GM21825 (cell line): ENCODE data around the gene POP4.
"Not testable (repeated sequence)": the region's sequence is repeated elsewhere in the genome, so short reads cannot be mapped to it uniquely, and the experiment has no call there.

Source experiments
- ATAC-seq: cut with Tn5 transposase; IDR thresholded peaks from one replicate; pipeline ENCODE4 v1.9.1; 2021; ENCODE audit warnings: mild to moderate bottlenecking, moderate library complexity; ENCODE audit not compliant: unreplicated experiment

The POP4 gene, protein sequence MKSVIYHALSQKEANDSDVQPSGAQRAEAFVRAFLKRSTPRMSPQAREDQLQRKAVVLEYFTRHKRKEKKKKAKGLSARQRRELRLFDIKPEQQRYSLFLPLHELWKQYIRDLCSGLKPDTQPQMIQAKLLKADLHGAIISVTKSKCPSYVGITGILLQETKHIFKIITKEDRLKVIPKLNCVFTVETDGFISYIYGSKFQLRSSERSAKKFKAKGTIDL

DNA sequence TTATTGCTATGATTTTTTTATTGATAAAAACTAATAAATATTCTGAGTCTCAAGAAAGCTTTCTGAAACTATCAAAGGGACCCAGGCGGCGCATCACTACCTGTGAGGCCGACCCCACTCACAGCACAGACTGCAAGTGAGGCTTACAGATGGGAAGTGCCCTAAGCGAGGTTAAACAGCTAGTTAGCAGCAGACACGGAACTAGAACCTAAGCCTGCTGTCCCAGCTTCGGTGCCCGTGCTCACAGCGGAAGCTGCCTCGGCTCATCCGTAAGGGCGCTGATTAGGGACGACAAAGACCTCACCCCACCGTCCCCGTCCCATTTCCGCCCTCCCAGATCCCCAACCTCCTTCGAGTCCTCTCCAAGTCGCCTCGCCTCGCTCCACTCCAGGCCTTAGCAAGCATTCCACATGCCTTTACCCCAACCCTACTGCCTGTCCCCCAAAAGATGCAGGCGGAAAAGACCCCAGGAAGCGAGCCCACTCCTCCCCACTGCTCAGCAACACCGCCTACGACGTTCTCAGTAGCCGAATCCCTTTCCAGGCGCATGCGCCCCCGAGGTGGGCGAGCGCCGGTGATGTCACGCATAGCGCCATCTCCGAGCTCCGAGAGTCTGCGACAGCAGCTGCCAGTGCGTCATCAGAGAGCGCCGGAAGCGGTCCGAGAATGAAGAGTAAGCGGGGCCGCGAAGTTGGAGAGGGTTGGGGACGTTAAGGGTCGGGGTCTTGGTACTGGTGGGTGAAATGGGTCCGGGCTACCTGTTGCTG, at the start of gene POP4:
Gene POP4, plus strand, starts transcription at position 631 of the 767 bp plus-strand sequence. Its CDS starts 36 bp downstream, at position 667.
- peak; percentile 72 for ATAC-seq

DNA sequence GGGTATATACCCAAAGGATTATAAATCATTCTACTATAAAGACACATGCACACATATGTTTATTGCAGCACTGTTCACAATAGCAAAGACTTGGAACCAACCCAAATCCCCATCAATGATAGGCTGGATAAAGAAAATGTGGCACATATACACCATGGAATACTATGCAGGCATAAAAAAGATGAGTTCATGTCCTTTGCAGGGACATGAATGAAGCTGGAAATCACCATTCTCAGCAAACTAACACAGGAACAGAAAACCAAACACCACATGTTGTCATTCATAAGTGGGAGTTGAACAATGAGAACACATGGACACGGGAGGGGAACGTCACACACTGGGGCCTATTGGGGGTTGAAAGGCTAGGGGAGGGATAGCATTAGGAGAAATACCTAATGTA, 47.0 kb upstream of the POP4 start:
- ATAC-seq: not testable (repeated sequence)

- no peak for ATAC-seq
Observed at GRCh38 chr19:29559743-29560142, 46.3 kb upstream of the POP4 start.

- no peak for ATAC-seq
Observed at GRCh38 chr19:29560313-29561075, 45.6 kb upstream of the POP4 start.

DNA sequence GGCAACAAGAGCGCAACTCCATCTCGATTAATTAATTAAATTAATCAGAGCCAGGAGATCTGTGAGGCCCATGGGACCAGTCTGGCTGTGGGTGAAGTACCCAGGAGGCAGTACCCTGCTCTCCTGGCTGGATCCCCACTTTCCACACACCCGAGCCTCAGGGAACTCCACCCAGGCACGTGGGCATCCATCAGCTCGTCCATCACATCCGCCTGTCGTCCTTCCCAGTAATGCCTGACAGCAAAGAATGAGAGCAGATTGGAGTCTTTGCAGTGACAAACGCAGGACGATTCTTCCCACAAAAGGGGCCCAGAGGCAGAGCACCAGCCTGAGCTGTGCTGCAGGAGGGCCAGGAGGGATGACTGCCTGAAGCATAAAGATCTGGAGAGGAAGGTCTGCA, 44.5 kb upstream of the POP4 start:
- ATAC-seq: no peak

DNA sequence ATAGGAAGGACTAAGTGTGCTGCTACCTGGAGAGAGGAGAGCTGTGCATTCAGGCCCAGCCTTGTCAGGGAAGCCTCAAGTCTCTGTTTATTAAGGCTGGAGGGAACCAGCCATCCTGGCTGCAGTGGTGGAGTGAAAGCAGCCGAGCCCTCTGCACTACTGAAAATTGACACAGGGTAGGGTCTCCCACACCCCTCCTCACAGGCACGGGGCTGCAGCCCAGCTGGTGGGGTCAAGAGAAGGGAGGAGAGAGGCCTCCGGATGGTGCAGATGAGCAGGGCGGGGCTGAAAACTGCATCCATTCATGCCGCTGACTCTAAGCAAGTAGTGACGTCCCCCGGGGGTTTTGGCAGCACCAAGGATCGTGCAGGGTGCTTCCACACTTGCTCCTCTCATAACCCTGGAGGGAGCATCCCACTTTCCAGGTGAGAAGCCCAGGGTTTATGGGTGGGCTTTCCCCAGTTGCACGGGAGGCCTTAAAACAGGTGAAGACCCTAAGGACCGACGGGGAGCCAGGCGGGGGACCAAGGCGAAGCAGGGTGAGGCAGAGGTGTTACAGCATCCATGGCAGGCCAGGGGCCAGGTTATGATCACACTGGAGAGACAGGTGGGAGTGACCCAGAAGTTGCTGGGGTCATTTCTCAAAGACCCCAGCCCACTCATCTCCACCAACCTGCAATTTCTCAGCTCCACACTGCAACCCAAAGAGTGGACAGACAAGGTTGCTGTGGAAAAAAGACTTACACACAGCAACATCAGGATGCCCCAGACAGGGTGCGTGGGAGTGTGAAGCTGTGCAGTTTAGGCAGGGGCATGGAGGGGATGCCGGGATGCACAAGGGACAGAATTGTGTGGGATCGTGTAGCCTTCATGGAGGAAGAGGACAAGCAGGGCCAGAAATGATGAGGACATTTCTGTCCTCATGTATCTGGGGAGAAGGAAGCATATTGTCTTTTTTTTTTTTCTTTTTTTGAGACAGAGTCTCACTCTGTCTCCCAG, 43.5 kb upstream of the POP4 start:
- ATAC-seq: no peak

- ATAC-seq: no peak
Observed at GRCh38 chr19:29563486-29564101, 42.5 kb upstream of the POP4 start.

GRCh38 chr19:29564574-29565005, 41.5 kb upstream of the POP4 start:
- ATAC-seq: no peak

DNA sequence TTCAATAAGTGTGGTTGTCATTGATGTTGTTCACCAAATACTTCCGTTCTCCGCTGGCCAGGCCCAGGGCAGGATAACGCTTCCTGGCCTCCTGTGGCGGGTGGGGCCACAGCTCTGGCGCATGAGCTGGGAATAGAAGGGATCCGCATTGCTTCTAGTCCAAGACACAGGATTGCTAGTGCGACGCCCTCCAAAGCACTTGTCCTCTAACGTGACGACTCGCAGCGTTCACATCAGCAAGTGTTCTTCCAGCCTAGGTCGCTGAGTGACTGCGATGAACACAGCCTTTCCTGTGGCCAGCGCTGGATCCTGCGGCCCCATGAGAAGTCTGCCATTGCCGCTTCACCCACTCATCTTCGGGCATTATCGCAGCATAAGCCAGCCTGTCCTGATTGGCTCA, 40.9 kb upstream of the POP4 start:
- no peak for ATAC-seq

DNA sequence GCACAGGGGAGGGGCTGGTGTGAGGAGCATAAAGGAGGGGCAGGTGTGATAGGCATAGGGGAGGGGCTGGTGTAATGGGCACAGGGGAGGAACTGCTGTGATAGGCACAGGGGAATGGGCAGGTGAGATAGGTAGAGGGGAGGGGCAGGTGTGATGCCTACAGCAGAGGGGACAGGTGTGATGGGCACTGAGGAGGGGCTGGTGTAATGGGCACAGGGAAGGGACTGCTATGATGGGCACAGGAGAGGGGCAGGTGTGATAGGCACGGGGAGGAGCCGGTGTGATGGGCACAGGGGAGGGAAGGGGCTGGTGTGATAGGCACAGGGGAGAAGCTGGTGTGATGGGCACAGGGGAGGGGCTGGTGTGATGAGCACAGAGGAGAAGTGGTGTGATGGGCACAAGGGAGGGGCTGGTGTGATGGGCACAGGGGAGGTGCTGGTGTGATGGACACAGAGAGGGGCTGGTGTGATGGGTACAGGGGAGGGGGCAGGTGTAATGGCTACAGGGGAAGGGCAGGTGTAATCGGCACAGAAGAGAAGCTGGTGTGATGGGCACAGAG, 39.5 kb upstream of the POP4 start:
- ATAC-seq: no peak

GRCh38 chr19:29567366-29567915, 38.6 kb upstream of the POP4 start:
- no peak for ATAC-seq

- ATAC-seq: no peak
Observed at GRCh38 chr19:29568036-29569025, 37.8 kb upstream of the POP4 start.

GRCh38 chr19:29569038-29569911, 36.8 kb upstream of the POP4 start:
- no peak for ATAC-seq

DNA sequence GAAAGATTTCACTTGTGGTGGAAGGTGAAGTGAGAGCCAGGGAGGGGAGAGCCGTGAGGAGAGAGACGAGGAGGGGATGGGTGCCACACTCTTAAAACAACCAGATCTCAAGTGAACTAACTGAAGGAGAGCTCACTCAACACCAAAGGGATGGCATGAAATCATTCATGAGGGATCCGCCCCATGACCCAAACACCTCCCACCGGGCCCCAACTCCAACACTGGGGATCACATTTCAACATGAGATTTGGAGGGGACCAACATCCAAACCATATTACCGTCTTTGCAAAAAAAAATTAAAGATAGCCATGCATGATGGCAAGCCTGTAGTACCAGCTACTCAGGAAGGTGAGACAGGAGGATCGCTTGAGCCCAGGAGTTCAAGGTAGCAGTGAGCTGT, 34.9 kb upstream of the POP4 start:
- no peak for ATAC-seq

GRCh38 chr19:29573486-29573885, 32.6 kb upstream of the POP4 start:
- ATAC-seq: no peak

DNA sequence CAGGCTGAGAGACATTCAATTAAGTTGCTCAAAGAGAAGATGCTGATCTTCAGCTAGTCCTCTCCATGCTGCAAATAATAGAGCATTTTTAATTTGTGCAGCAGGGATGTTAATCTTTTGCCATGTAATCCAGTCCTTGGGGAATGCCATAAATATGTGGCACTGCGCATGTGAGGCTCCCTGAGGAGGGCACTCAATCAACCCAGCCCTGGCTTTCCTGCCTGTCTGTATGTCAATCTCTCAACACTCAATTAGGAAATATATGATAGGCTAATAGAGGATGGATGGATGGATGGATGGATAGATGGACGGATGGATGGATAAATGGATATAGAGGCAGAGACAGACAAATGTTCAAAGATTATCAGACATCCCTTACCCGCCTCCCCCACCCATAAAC, 31.6 kb upstream of the POP4 start:
- ATAC-seq: no peak

GRCh38 chr19:29576046-29576606, 30.0 kb upstream of the POP4 start:
- ATAC-seq: no peak
